Activated CD4-positive, alpha-beta memory T cell treated with anti-CD3 and anti-CD28 coated beads, Interleukin-2, amount 10 ng/mL, durations not matched to agents 7 days and 5 days (primary cell): ENCODE results near the gene SLCO2A1. TPM values are rescaled to one million over a fixed set of nuclear protein-coding genes. Genes with fewer than 3 reads are reported as not detected.

Experiments
- CTCF ChIA-PET: fragments of 350-600 bp; sonication (Branson Sonifier 250); formaldehyde crosslinking; loops from one replicate; lab custom pipeline; 2021; ENCODE audit warnings: antibody characterized with exemption, inconsistent platforms; lab: Charles Lee
- POLR2A ChIA-PET: fragments of 350-600 bp; sonication (Branson Sonifier 250); formaldehyde crosslinking; loops from one replicate; lab custom pipeline; 2021; ENCODE audit warnings: antibody characterized with exemption; lab: Charles Lee
- DNase-seq: peaks from one replicate; pipeline ENCODE4 v3.0.0-alpha.2; 2020
- H3K27ac Mint-ChIP-seq: one replicate; pipeline ENCODE4 v1.8.0; 2021; ENCODE audit warnings: mild to moderate bottlenecking, mixed read lengths
- H3K27me3 Mint-ChIP-seq: one replicate; pipeline ENCODE4 v1.8.0; 2021; ENCODE audit warnings: mixed read lengths
- H3K36me3 Mint-ChIP-seq: one replicate; pipeline ENCODE4 v1.8.0; 2021; ENCODE audit warnings: low read depth, mixed read lengths
- H3K4me1 Mint-ChIP-seq: one replicate; pipeline ENCODE4 v1.8.0; 2021; ENCODE audit warnings: mixed read lengths
- H3K4me3 Mint-ChIP-seq: one replicate; pipeline ENCODE4 v1.8.0; 2021; ENCODE audit warnings: mild to moderate bottlenecking, mixed read lengths
- H3K9me3 Mint-ChIP-seq: one replicate; pipeline ENCODE4 v1.8.0; 2021; ENCODE audit warnings: mixed read lengths
- total RNA-seq, 2 experiments: library from RNA; stranded (reverse); gene quantifications; one replicate each; pipeline ENCODE4 v1.2.3, GENCODE V29; 2021

The SLCO2A1 gene
- total RNA-seq, 2 experiments from 2014 or later = not detected

DNA sequence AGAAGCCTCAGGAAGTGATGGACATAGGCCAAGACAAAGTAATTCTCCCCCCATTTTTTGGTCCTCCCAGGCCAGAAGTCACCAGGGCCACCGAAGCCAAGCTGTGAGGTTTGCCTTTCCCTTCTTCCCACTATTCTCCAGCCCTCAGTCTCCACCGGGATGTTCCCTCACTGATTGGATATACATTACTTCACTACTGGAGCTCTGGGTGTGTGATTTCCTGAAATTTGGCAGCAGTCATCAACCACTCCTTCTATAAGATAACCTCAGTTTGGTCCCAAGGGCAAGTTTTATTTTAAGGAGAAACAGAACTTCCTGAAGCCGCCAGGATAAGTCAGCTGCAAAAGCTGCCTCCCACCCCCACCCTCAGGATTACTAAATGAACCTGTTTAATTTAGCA lies 11.3 kb downstream of the SLCO2A1 start:
- Mint-ChIP-seq H3K36me3 (no peaks in the 10 kb centered on the region), H3K4me3 (no peak overlapping the region), H3K27ac (no peak overlapping the region), H3K27me3 (peaks cover 26% of the 10 kb centered on the region), H3K9me3 (no peaks in the 10 kb centered on the region), H3K4me1 (no peaks in the 10 kb centered on the region)
- CTCF ChIA-PET = no interaction called here
- DNase-seq = no peak
- POLR2A ChIA-PET = no interaction called here

DNA sequence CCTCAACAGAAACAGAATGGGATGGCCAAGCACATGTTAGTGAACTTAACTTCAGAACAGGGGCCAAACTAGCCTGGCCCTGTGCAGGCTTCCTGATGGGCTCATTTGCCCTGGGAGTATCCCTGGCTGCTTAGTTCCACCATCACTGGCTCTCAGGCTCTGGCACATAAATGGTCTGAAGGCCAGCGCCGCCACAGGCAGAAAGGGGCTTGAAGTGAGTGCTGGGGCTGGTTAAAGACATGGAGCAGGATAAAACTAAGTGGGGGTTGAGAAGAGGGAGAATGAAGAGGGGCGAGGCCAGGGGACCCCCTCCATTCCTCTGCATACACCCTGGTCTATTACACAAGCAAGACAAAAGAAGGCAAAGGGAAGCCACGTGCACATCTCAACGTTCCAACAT lies 12.2 kb downstream of the SLCO2A1 start:
- ChIA-PET POLR2A (no interaction called here), CTCF (no interaction called here)
- H3K4me1 Mint-ChIP-seq = no peaks in the 10 kb centered on the region
- H3K27ac Mint-ChIP-seq = no peak overlapping the region
- no peaks in the 10 kb centered on the region for H3K9me3 Mint-ChIP-seq
- DNase-seq = no peak
- peaks cover 22% of the 10 kb centered on the region for H3K27me3 Mint-ChIP-seq
- no peaks in the 10 kb centered on the region for H3K36me3 Mint-ChIP-seq
- no peak overlapping the region for H3K4me3 Mint-ChIP-seq

DNA sequence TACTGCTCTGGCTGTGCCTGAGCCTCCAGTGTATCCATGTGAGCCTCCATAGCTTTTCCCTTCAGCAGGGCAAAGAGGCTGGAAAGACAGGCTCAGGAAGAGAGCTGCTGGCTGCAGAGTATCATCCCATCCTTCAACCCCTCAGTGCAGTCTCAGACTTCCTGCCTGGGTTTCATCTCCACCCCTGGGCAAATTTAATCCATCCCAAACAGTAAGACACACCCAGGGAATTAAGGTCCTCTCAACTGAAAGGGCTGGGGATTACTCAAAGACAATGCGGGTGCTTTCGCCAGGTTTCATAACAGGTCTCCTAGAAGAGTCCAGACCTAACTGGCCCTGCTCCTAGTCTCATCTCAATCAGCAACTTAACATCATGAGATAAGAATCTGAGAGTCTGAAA lies 15.5 kb downstream of the SLCO2A1 start:
- no peak for DNase-seq
- POLR2A ChIA-PET = no interaction called here
- CTCF ChIA-PET = no interaction called here
- Mint-ChIP-seq H3K4me3 (no peak overlapping the region), H3K36me3 (no peaks in the 10 kb centered on the region), H3K27me3 (peaks cover 16% of the 10 kb centered on the region), H3K9me3 (no peaks in the 10 kb centered on the region), H3K4me1 (no peaks in the 10 kb centered on the region), H3K27ac (no peak overlapping the region)

DNA sequence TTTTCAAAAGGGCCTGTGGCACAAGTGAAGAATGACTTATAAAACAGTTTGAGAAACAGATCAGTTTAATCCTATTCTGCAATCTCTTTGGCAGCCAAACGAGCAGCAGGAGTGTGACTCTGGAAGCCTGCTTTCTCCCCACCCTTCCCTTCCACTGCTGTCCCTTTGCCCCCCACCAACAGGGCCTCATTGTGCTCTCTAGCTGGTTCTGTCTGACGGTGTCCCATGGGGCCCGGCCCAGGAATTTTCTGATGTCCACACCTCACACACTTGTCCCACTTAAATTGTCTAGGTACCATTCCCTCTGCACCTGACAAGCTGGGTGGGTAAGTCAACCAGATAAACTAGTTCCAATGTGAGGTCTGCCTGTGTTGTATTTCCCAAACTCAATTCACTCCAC lies 16.4 kb downstream of the SLCO2A1 start:
- H3K27me3 Mint-ChIP-seq = peaks cover 16% of the 10 kb centered on the region
- CTCF ChIA-PET = no interaction called here
- no peaks in the 10 kb centered on the region for H3K9me3 Mint-ChIP-seq
- POLR2A ChIA-PET = no interaction called here
- no peaks in the 10 kb centered on the region for H3K4me1 Mint-ChIP-seq
- H3K36me3 Mint-ChIP-seq = no peaks in the 10 kb centered on the region
- no peak overlapping the region for H3K27ac Mint-ChIP-seq
- H3K4me3 Mint-ChIP-seq = no peak overlapping the region
- no peak for DNase-seq

DNA sequence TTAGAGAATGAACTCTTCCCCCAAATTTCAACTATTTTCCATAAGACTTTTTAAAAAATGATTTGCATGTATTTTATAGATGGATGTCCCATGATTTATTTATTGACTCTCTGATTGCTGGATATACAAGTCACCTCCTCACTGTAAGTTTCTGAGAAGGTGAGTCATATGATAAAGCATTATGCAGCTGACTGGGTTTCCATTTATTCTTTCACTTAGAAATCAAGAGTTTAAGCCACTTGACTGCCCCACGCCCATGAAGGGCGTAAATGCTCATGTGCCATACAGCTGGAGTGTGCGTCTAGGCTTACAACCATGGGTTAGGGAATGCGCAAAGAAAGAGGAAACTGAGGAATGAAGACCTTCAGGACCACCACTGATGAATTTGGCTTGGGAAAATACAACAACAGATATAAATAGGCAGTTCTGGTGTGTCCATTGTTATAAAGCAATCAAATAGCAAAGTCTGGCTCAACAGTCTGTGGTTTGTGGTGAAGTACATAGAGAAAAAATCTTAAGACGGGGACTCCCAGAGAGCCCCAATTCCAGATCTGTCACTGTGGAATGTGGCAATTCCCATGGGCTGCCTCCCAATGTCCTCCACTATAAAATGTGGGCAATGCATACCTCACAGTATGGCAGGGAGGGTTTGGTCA lies 20.3 kb downstream of the SLCO2A1 start:
- no peaks in the 10 kb centered on the region for H3K4me1 Mint-ChIP-seq
- H3K36me3 Mint-ChIP-seq = no peaks in the 10 kb centered on the region
- ChIA-PET CTCF (no interaction called here), POLR2A (no interaction called here)
- H3K27me3 Mint-ChIP-seq = peaks cover 5% of the 10 kb centered on the region
- H3K27ac Mint-ChIP-seq = no peak overlapping the region
- H3K4me3 Mint-ChIP-seq = no peak overlapping the region
- DNase-seq = no peak
- H3K9me3 Mint-ChIP-seq = no peaks in the 10 kb centered on the region

DNA sequence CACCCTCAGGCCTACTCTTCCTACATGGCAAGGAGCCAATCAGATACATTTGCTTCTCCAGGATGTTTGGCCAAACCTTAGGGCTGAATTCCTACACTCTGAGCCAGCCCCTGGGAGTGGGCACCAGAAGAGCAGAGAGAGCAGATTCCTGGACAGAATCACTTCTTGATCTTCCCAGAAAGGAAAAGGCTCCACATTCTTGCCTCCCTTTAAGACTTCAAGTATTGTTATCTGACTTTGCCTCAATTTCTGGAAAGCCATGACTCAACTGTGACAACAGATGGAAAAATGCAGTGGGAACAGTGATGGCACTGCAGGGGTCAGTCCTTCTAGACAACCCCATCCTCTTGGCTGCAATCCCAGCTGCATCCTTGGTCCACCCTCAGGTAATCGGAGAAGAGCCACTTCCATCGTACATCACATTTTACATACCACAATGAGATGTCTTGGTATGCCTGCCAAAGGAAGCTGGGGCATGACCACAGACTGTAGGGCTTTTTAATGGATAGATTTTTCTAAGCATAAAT lies 21.0 kb downstream of the SLCO2A1 start:
- Mint-ChIP-seq H3K36me3 (no peaks in the 10 kb centered on the region), H3K27me3 (peaks cover 4% of the 10 kb centered on the region)

DNA sequence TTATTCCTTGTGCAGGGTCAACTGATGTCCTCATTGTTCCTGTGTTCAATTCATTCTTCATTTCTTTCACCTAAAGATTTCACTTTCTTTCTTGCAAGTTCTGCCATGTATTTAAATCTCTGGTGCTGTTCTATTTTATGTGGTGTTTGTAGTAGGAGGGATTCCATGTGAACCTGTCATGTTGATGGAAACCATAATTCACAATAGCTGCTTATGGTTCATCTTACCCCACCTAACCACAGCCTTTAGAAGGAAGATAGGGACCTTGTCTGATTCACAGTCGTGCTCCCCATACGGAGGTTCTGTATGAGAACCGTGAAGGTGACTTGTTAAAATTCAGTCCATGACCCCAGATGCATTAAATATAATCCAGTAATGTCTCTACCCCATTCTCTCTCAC lies 21.9 kb downstream of the SLCO2A1 start:
- no peaks in the 10 kb centered on the region for H3K9me3 Mint-ChIP-seq

More for the DNA sequence above, 21.0 kb downstream of the SLCO2A1 start:
- POLR2A ChIA-PET = no interaction called here
- no peak for DNase-seq
- no peak overlapping the region for H3K27ac Mint-ChIP-seq
- no peaks in the 10 kb centered on the region for H3K4me1 Mint-ChIP-seq
- CTCF ChIA-PET = no interaction called here
- no peaks in the 10 kb centered on the region for H3K9me3 Mint-ChIP-seq
- no peak overlapping the region for H3K4me3 Mint-ChIP-seq

DNA sequence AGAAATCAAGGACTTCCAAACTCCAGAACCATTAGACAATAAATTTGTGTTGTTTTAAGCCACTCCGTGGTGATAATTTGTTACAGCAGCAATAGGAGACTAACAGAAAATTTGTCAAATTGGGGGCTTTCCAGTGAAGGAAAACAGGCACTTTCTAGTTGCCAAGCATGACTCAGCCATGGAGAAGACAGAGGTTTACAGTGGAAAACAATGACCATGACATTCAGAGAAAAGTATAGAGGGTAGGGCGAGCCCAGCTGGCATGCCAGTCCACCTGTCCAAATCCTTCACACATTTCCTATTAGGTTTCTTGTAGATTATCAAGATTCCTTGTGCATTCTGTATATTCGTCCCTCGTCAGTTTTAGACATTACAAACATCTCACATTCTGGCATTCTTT lies 24.9 kb downstream of the SLCO2A1 start:
- Mint-ChIP-seq H3K4me1 (no peaks in the 10 kb centered on the region), H3K27ac (no peak overlapping the region), H3K27me3 (peaks cover 3% of the 10 kb centered on the region), H3K9me3 (no peaks in the 10 kb centered on the region), H3K36me3 (no peaks in the 10 kb centered on the region), H3K4me3 (no peak overlapping the region)
- no peak for DNase-seq
- POLR2A ChIA-PET = no interaction called here
- CTCF ChIA-PET = no interaction called here

More for the DNA sequence above, 21.9 kb downstream of the SLCO2A1 start:
- ChIA-PET POLR2A (no interaction called here), CTCF (no interaction called here)
- H3K4me1 Mint-ChIP-seq = no peaks in the 10 kb centered on the region
- H3K27me3 Mint-ChIP-seq = peaks cover 4% of the 10 kb centered on the region
- H3K27ac Mint-ChIP-seq = no peak overlapping the region
- H3K36me3 Mint-ChIP-seq = no peaks in the 10 kb centered on the region
- no peak for DNase-seq
- no peak overlapping the region for H3K4me3 Mint-ChIP-seq

DNA sequence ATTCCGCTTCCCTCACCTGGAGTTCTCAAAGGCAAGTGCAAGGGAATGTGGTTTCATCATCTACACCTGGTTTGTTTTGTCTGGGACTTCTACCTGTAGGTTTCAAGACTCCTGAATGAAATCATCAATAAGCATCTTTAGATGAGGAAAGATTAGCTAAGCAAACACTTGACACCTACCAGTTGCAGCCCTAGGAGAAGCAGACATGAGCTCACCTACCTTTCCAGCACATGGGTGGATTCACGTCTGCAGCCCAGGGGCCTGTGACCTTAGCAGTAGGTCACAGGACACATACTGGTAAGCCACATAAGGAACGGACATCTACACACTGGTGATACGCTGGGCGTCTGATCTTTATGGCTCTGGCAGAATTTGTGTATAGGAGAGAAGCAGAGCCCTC lies 26.7 kb downstream of the SLCO2A1 start:
- H3K27ac Mint-ChIP-seq = no peak overlapping the region
- no peaks in the 10 kb centered on the region for H3K9me3 Mint-ChIP-seq
- H3K27me3 Mint-ChIP-seq = peaks cover 9% of the 10 kb centered on the region
- CTCF ChIA-PET = no interaction called here
- no peaks in the 10 kb centered on the region for H3K36me3 Mint-ChIP-seq
- DNase-seq = no peak
- POLR2A ChIA-PET = no interaction called here
- H3K4me1 Mint-ChIP-seq = no peaks in the 10 kb centered on the region
- no peak overlapping the region for H3K4me3 Mint-ChIP-seq

DNA sequence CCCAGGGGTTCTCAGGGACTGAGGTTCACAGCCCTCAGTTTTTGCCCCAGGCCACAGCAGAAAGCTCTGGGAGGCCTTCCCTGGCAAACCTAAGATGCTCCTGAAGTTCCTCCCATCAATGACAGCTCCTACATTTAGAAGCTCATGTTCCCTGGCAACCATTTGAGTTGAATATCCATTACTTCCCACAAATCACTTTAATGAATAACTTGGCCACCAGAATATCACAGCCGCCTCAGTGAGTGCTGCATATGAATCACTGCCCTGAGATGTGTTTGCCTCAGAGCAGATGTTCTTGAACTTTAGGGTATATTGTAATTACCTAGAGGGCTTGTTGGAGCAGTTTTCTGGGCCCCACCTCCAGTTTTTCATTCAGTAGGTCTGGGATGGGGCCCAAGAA lies 27.4 kb downstream of the SLCO2A1 start:
- Mint-ChIP-seq H3K4me1 (no peaks in the 10 kb centered on the region), H3K9me3 (no peaks in the 10 kb centered on the region), H3K36me3 (no peaks in the 10 kb centered on the region), H3K27ac (no peak overlapping the region), H3K27me3 (peaks cover 9% of the 10 kb centered on the region), H3K4me3 (no peak overlapping the region)
- ChIA-PET POLR2A (no interaction called here), CTCF (no interaction called here)
- no peak for DNase-seq

DNA sequence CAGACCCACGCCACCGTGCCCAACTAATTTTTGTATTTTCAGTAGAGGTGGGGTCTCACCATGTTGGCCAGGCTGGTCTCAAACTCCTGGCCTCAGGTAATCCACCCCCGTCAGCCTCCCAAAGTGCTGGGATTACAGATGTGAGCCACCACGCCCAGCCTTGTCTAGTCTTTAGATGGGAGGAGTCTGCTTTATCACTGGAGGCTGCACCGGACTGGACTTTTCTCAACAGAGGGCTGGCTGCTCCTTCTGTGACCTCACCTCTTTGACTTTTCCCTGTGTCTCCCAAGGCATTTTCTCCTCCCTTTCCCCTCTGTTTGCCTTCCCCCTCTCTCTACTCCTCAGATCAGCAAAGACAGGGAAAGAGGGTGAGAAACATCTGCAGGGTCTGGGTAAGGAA lies 28.5 kb downstream of the SLCO2A1 start:
- H3K4me1 Mint-ChIP-seq = no peaks in the 10 kb centered on the region
- H3K36me3 Mint-ChIP-seq = no peaks in the 10 kb centered on the region
- CTCF ChIA-PET = no interaction called here
- POLR2A ChIA-PET = no interaction called here
- H3K27me3 Mint-ChIP-seq = peaks cover 9% of the 10 kb centered on the region
- H3K9me3 Mint-ChIP-seq = no peaks in the 10 kb centered on the region
- DNase-seq = no peak
- H3K4me3 Mint-ChIP-seq = no peak overlapping the region
- H3K27ac Mint-ChIP-seq = no peak overlapping the region

DNA sequence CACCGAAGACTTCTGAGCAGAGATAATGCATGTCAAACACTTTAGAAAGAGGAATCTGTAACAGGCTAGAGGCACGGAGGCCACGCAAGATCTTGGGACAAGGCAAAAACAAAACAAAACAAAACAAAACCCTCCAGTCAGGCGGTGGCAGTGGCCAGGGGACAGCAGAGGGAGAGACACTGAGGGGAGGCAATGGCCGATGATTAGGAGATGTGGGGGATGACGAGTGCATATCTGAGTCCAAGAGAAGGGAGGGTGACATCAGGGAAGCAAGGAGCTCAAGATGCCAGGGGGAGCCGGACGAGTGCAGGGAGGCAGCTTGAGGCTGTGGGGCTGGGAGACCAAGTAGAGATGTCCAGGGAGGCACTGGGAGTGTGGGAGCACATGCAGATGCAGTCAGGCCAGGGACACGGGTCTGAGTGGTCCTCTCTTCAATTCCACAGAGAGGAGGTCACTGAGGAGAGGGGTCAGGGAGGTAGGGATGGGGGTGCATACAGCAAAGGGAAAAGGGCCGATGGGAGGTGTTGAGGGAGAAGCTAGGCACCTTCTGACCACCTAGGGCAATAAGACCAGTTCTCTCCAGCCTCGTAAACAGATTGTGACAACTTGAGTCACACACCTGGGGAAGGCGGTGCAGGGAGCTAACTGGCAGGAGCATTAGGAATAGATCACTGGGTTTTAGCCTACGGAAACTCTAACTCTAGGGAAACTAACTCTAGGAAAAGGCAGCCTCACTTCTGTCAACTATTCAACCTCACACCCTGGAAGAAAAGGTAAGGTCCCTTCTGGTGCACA lies 29.6 kb downstream of the SLCO2A1 start:
- H3K4me1 Mint-ChIP-seq = no peaks in the 10 kb centered on the region
- ChIA-PET POLR2A (no interaction called here), CTCF (no interaction called here)
- H3K36me3 Mint-ChIP-seq = no peaks in the 10 kb centered on the region
- H3K9me3 Mint-ChIP-seq = no peaks in the 10 kb centered on the region
- H3K27ac Mint-ChIP-seq = no peak overlapping the region
- H3K27me3 Mint-ChIP-seq = peaks cover 9% of the 10 kb centered on the region
- H3K4me3 Mint-ChIP-seq = no peak overlapping the region
- no peak for DNase-seq

DNA sequence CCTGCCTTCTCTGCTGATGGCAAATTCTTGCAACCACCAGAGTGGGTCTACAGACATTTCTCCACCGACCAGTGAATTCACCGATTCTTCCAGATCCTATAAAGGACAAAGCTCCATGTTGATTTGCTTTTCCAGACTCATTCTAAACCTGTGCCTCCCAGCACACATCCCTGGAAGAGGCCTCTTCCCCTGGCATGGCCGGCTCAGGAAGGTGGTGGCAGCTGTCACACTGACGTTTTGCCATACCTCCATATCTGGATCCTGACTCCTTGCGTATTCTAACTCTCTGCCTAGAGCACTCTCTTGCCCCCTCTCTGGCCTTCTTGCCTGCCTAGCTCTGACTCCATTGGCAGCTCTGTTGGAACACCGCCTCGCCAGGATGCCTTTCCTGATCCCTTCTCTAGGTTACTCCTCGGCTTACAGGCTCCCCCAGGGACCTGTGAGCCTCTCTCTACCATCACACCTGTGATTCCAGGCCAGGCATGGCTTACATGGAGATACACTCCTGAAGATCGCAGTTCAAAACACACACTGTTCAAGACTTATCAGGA lies 31.0 kb downstream of the SLCO2A1 start:
- POLR2A ChIA-PET = no interaction called here
- CTCF ChIA-PET = no interaction called here
- Mint-ChIP-seq H3K4me3 (no peak overlapping the region), H3K4me1 (no peaks in the 10 kb centered on the region), H3K27me3 (peaks cover 15% of the 10 kb centered on the region), H3K9me3 (no peaks in the 10 kb centered on the region), H3K27ac (no peak overlapping the region), H3K36me3 (no peaks in the 10 kb centered on the region)
- DNase-seq = no peak
